Glomerular visceral epithelial cell (primary cell): ENCODE measurements around the gene TMEM196.
"Not testable (repeated sequence)": the region's sequence is repeated elsewhere in the genome, so short reads cannot be mapped to it uniquely, and the experiment has no call there.

Experiments used
- DNase-seq: peaks from one replicate; pipeline ENCODE4 v3.0.0-alpha.2; 2016; ENCODE audit errors: extremely low spot score

TMEM196 gene

GRCh38 chr7:19707240-19707639, 66.2 kb downstream of the TMEM196 start:
- peak; percentile 8 for DNase-seq

DNA sequence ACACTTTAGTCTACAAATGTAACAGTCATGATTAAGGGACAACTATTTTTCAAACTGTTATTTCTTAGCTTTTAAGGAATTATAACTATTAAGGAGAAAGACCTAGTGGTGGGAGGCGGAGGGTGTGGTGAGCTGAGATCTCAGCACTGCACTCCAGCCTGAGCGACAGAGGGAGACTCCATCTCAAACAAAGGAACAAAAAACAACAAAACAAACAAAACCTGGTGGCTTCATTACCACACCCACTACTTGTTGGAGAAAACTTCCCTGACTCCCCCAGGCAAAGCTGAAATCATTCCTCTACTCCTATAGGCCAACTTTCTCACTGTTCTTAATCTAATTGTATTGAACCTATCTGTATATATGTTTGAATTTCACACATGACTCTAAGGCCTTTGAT, 67.8 kb downstream of the TMEM196 start:
- DNase-seq = no peak

GRCh38 chr7:19701471-19701870, 71.9 kb downstream of the TMEM196 start:
- no peak for DNase-seq

DNA sequence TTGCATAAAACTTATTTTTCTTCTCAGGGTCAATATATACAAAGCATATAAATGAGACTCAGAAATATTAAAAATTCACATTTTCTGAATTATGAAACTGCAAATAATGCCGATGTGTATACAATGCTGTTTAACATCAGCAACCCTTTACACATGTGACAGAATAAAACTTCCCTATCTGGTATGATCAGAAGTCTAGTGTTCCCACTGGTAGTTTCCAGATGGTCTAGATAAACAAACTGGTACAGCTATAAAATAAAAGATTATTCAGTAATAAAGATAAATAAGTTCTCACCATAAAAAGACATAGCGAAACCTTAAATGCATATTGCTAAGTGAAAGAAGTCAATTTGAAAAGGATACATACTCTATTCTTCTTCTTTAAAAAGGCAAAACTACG, 72.5 kb downstream of the TMEM196 start:
- no peak for DNase-seq

DNA sequence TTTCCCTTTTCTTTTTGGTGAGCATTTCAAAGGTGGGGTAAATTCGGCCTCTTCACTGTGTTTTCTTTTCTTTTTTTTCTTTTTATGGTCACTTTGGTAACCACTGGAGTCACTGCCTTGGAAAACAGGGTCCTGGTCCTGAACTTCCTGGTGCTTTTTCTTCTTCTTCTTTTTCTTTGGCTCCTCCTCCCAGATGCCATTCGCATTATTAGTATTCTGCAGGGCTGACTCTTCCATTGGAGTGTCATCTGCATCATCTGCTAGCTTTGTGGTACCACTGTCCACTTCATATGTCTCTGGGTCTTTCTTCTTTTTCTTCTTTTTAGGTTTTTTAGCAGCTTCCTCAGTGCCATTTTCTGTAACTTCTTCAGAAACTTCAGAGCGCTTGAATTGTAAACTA, 75.1 kb downstream of the TMEM196 start:
- no peak for DNase-seq

- DNase-seq = no peak
Measured at GRCh38 chr7:19696926-19697325, 76.5 kb downstream of the TMEM196 start.

DNA sequence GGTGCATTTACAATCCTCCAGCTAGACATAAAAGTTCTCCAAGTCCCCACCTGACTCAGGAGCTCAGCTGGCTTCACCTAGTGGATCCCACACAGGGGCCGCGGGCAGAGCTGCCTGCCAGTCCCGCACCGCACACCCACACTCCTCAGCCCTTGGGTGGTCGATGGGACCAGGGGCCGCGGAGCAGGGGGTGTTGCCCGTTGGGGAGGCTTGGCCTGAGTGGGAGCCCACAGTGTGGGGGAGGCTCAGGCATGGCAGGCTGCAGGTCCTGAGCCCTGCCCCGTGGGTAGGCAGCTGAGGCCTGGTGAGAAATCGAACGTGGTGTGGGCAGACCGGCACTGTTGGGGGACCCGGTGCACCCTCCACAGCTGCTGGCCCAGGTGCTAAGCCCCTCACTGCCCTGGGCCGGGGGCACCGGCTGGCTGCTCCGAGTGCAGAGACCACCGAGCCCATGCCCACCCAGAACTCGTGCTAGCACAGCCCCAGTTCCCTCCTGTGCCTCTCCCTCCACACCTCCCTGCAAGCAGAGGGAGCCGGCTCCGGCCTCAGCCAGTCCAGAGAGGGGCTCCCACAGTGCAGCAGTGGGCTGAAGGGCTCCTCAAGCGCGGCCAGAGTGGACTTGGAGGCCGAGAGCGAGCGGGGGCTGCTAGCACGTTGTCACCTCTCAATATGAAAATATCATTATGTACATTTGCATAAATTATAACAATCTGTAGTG, 81.1 kb downstream of the TMEM196 start:
- DNase-seq = no peak

DNA sequence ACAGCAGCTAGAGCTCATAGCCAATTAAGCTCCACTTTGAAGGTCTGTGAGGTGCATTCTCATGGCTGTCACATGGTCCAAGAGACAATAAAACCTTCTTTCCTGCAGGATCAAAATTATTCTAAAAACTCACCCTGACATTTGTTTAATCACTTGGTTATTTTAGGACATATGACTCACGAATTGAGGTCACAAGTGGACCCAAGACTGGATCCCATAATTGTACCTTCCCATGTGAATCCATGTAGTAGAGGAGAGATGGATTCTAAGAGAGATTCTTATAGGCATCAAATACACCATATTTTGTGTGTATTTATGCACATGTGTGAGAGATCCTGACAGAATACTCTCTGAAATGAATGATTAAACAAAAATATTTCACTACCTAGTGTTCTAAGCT, 82.7 kb downstream of the TMEM196 start:
- no peak for DNase-seq

GRCh38 chr7:19689130-19689529, 84.3 kb downstream of the TMEM196 start:
- not testable (repeated sequence) for DNase-seq

DNA sequence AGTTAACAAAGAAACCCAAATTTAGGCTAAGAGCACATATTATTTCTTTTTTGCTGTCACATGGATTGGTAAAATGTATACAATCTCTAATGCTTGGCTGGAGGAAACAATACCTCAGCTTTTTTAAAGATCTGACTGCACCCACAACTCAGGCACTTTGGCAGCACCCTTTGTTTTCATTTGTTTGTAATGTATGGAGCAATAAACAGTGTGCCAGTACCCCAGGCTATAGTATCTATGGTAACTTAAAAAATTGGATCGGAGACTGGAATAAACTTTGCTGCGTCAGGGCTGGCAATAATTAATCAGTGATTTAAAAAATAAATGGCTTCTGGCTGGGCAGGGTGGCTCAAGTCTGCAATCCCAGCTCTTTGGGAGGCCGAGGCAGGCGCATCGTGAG, 91.8 kb downstream of the TMEM196 start:
- DNase-seq = no peak

GRCh38 chr7:19677180-19677579, 96.2 kb downstream of the TMEM196 start:
- no peak for DNase-seq

DNA sequence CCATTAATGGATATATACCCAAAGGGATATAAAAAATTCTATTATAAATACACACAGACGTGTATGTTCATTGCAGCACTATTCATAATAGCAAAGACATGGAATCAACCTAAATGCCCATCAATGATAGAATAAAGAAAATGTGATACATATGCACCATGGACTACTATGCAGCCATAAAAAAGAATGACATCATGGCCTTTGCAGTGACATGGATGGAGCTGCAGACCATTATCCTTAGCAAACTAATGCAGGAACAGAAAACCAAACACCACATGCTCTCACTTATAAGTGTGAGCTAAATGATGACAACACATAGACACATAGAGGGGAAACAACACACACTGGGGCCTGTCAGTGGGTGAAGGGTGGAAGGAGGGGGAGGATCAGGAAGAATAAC, 97.6 kb downstream of the TMEM196 start:
- DNase-seq = no peak

GRCh38 chr7:19674266-19674960, 99.0 kb downstream of the TMEM196 start:
- DNase-seq = no peak

DNA sequence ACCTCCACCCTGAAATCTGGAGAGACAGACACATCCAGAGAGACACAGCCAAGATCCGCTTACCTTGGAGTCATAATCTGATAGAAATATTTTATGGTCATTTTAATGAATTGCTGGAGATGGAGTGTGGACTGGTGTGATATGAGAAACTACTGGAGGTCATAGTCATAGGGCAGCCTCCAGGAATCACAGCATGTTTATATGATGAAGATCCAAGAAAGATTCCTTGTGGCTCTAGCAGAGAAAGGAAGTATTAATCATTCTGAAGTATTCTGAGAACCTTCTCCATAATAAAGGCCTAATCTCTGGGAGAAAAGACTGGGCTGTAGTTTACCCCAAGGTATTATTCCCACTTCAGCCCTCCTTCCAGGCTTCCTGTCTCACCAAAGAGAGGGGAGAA, 102.6 kb downstream of the TMEM196 start:
- no peak for DNase-seq
